Activated CD8-positive, alpha-beta memory T cell treated with anti-CD3 and anti-CD28 coated beads for 48 hours (primary cell): ENCODE measurements around the gene SMAD5.

ENCODE experiments used
- DNase-seq, 3 experiments: peaks; one replicate each; pipeline ENCODE4 v3.0.0-alpha.2; 2020; ENCODE audit warnings: low read depth in 2 of 3, low spot score in 2 of 3

The SMAD5 gene

GRCh38 chr5:136132557-136133221, at the start of gene SMAD5:
SMAD5 (plus strand) TSS chr5:136132845; CDS start chr5:136153761, 20,916 bp downstream.
- peak; percentile 52 to 71 (median 60) for DNase-seq

- no peak for DNase-seq
Observed at GRCh38 chr5:136084698-136085097, 47.9 kb upstream of the SMAD5 start.

DNA sequence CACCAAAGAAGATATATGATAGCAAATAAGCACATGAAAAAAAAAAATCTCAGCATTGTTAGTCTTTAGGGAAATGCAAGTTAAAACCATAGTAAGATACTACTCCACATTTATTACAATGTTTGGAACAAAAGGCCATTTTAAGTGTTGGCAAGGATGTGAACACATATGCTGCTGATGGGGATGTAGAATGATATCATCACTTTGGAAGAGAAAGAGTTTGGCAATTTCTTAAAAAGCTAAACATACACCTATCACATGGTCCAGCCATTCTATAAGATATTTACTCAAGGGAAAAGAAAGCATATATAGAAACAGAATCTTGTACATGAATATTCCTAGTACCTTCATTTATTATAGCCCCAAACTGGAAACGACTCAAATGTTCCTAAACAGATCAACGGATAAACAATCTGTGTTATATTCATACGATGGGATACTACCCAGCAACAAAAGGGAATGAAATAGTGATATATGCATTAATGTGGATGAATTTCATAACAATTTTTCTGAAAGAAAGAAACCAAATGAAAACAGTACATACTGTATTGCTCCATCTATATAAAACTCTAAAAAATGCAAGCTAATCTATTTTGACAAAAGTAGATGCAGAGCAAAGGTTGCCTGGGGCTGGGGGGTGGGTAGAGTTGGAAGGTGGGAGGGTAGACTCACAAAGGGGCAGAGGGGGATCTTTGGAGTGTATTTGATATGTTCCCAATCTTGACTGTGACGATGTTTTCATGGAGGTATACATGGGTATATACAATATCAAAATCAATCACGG, 45.7 kb upstream of the SMAD5 start:
- DNase-seq = no peak

DNA sequence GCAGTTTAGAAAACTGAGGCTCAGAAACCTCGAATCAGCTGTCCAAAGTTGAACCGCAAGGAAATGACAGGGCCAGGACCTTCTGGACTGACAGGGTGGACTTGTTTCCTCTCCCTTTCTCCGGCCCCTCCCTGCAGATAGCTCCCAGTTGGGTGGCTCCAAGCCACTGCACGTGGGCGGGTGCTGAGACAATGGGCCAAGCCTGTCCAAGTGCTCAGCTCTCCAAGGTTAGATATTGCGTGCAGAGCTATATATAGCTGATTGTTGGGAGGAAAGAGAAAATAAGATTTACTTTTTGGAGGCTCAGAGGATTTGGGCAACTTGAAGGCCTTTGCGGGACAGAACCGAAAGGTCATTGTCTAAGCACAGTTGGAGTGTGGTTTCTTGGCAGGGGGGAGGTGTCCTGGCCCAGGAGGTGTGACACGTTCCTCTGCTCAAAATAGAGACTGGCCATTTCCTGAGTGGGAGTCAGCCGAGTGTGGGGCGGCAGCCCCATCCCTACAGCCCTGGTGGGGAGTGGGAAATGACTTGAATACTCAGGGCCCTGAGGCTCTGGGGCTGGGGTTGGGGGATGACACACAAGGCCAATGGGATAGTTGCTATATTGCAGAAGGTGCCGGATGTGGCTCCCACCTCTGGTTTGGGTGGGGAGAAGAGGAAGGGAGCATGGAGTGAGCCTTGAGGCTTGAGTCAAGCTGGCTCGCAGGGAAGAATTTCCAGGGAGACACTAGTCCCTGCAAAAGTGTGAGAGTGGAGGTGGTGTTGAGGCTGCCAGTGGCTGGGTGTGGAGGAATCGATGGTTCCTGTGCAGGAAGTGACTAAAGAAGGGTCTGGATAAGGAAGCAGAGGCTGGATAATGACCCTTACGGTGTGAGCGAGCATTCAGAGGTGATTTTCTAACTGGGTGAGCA, 44.4 kb upstream of the SMAD5 start:
- no peak for DNase-seq

DNA sequence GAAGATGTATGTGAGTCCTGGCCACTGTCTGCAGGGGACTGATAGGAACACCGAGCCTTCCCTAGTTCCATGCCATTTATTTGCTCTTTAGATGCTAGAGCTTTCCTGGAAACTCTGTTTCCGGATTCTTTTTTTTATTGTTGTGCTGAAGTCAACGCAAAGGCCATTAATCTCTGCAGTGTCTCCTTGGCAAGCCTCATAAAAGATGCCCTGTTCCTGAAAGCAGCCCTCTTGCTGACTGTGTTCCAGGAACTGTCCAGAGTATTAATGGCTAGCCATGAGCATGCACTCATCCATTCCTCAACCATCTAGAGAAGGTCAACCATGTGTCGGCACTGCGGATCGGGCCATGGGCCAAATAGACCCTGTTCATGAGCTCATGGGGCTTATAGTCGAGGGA, 42.9 kb upstream of the SMAD5 start:
- DNase-seq = no peak

- DNase-seq = no peak
Observed at GRCh38 chr5:136090319-136090718, 42.3 kb upstream of the SMAD5 start.

GRCh38 chr5:136094189-136094912, 38.3 kb upstream of the SMAD5 start:
- no peak for DNase-seq

DNA sequence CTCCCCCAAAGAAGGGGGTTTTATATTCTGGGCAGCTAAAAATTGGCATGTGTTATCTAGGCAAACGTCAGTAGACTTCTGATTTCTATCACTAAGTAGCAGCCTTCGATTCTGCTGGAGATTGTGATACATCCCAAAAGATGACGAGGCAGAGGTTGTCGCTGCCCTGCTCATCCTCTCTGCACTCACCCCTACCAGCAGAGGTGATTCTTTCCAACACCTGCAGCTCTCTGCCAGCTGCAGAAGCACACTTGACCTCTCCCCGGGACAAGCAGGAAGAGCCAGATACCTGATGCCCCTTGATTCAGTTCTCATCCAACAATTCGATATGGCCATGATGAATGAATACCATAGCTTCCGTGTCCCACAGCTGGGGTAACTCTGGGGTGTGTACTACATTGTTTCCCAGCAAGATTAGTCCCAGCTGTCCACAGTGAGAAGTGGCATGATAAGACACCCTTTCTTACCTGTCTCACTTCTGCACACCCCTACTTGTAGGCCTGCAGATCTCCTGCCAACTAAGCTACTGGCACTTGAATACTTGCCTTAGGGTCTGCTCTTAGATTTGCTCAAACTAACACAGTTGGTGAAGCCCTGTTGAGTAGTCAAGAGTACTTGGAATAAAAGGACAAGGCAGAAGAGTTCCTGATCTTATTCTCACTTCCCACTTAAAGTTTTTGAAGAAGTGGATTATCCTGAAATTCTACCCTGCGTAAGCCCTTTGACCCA, 37.6 kb upstream of the SMAD5 start:
- DNase-seq = no peak

DNA sequence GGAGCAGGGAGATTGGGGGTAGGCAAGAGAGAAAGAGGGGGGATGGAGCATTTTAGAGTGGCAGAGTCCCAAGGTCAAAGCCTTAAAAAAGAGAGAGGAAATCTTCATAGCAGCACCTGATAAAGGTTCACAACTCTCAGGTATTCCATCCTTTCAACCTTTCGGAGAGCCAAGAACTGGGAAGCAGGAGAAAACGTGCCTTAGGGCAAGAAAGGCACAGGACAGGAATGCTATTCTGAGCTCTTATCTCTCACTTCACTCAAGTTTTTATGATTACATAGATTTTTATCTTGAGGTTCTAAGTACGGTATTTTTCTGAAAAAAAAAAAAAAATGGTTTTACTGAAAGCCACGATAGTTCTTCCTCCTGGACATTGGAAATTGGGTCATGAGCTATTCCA, 34.5 kb upstream of the SMAD5 start:
- no peak for DNase-seq

GRCh38 chr5:136099870-136100269, 32.8 kb upstream of the SMAD5 start:
- DNase-seq = no peak

- no peak for DNase-seq
Observed at GRCh38 chr5:136101884-136102283, 30.8 kb upstream of the SMAD5 start.

DNA sequence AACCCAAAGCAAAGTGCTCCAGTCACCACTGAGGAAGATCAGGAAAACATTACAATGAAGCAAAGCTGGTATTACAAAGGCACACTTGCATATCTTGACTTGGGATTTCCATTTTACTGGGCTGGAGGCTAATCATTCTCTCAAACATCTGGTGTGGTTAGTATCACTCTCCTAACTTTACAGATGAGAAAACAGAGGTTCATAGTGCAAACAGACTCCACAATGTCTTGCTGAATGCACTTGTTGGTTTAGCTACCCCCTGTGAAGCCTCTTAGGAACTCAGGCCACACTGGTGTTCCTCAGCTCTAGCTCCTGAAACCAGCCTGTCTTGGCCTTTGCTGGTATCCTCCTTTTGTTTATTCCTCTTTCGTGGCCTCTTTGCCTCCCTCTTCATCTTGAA, 29.5 kb upstream of the SMAD5 start:
- DNase-seq = no peak

DNA sequence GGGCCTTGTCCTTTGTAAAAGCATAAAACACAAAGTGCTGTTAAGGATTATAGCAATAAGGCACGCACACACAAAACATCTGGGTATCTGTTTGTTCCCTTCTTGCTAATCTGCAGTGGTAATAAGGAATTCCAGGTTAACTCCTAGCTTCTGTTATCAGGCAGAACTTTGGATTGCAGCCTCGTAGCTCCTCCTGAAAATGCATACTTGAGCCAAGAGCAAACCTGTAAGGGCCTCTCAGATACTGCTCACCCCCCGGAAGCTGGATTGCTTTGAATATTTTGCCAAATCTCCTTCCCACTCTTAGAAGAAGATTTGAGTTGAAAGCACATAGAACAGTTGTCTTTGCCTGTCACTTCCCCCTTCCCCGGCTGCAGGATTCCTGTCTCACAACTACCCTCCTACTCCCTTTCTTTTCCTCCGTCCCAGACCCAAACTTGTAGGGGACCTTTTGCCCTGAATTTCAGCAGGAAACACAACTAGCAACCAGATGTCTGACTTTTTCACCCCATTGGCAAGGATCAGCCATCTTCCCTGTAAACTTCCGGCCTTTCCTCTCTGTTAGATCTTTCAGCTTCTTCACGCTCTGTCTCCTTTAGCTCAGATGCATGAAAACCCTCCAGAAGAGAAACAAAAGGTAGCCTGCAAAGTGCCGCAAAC, 28.2 kb upstream of the SMAD5 start:
- no peak for DNase-seq

DNA sequence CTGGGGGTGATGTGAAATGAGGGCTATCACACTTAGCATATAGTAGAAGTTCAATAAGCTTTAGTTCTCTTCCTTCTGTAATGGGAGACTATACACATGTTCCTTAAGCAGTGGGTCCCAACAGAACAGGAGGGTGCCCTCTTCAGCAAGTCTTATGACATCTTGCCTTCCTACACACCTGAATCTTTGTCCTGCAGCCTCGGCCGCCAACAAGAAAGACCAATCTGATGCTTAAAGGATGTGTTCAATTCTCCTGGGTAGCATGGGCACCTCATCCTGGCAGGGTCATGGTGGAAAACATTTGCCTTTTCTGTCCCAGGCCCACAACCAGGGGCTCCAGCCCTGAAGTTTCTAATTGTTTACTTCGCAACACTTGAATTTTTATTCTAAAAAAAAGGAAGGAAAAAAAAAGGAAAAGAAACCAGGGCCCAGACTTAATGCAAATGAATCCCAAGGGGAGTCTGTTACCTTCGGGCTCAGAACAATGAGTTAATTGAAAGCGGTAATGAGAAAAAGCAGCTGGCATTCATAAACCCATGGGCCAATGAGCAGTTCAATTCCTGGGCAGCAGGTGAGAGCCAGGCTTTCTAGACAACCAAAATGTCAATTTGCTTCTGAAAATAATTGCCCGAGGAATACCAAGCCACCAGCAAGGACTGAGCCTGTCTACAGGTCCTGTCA, 26.2 kb upstream of the SMAD5 start:
- no peak for DNase-seq

GRCh38 chr5:136108180-136108611, 24.4 kb upstream of the SMAD5 start:
- no peak for DNase-seq

GRCh38 chr5:136108766-136109165, 23.9 kb upstream of the SMAD5 start:
- no peak for DNase-seq

DNA sequence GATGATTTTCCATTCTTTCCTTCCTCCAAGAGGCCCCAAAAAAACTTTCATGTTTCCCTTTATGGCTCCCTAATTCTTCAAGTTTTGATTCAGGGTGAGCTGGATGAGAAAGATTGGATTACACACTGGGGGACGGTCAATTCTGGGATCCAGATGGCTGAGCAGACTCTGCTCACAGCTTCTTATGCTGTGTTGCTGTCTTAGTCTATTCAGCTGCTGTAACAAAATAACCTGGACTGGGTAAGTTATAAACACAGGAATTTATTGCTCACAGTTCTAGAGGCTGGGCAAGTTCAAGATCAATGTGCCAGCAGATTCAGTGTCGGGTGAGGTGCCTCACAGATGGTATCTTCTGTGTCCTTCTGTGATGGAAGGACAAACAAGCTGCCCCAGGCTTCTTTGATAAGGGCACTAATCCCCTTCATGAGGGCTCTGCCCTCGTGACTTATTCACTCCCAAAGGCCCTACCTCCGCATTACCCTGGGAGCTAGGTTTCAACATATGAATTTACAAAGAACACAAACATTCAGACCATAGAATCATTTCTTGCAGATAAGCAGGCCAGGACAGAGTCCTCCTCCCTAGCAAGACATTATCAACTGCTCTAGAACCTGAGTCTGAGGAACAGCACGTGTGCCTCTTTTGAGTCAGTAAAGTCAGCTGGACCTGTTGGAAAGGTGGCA, 23.1 kb upstream of the SMAD5 start:
- no peak for DNase-seq

DNA sequence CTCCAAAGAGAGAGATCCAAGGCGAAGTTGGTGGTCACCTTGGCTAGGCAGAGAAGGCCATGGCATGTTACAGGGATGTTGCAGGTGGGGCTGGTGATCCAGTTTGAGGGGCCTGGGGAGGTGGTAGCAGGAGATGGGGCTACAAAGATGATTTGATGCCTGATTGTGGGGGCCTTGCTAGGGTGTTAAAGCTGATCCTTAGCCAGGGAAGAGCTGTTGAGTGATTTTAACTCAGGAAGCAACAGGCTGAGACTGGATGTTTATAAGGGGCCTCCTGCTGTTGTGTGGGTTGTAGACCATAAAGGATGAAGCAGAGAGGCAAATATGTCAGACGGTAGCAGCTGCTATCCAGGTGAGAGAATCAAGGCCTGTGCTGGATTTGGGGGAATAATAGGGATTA, 19.0 kb upstream of the SMAD5 start:
- no peak for DNase-seq
